Measurements from ENCODE around the gene EYA3. TPM values are rescaled to one million over a fixed set of nuclear protein-coding genes. Genes with fewer than 3 reads are reported as not detected.

EYA3 gene
- total RNA-seq, 1 donor from 2014 or later = 20.7 TPM

DNA sequence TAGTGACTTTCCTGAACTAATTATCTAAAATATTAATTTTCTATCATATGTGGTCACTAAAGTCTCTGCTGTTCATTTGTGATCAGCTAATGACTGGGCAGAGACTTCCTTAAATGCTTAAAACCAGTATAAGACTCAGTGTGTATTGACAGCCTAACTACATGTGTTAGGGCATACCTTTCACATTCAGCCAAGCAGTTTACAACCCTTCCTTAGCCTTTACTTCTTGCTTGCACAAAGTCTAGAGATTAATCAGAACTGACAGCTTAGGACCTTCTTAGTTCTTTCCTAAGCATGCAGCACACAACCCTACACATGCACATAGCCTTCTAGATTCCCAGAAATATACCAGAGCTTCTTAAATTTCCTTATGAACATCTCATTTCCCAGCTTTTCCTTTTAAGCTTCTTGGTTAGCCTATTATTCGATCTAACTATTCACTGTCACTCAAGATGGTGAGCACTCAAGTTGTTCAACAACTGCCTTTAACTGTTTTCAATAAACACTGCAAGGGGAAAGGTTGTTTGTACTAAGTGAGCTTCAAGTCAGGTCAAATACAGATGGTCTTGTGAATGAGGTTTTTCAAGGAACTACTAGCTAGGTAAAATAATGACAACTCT lies 13.4 kb downstream of the EYA3 start:
- Mint-ChIP-seq H3K27me3 (ENCODE audit: unreplicated experiment) (no peaks in the 10 kb centered on the region), H3K36me3 (ENCODE audit: low read depth, unreplicated experiment) (peaks cover 3% of the 10 kb centered on the region), H3K27ac (ENCODE audit: unreplicated experiment) (no peak overlapping the region), H3K4me3 (ENCODE audit: unreplicated experiment) (no peak overlapping the region), H3K9me3 (ENCODE audit: unreplicated experiment) (no peaks in the 10 kb centered on the region), H3K4me1 (ENCODE audit: unreplicated experiment) (no peaks in the 10 kb centered on the region)
- TF ChIP-seq CTCF (IDR thresholded peaks at IDR 0.05; ENCODE audit: unreplicated experiment) = no peak
- DNase-seq (ENCODE audit: low spot score) = no peak

- Mint-ChIP-seq H3K9me3 (ENCODE audit: unreplicated experiment) (no peaks in the 10 kb centered on the region), H3K4me3 (ENCODE audit: unreplicated experiment) (no peak overlapping the region), H3K4me1 (ENCODE audit: unreplicated experiment) (no peaks in the 10 kb centered on the region), H3K27ac (ENCODE audit: unreplicated experiment) (no peak overlapping the region), H3K27me3 (ENCODE audit: unreplicated experiment) (no peaks in the 10 kb centered on the region), H3K36me3 (ENCODE audit: low read depth, unreplicated experiment) (no peaks in the 10 kb centered on the region)
- TF ChIP-seq CTCF (IDR thresholded peaks at IDR 0.05; ENCODE audit: unreplicated experiment) = no peak
- DNase-seq (ENCODE audit: low spot score) = no peak
Observed at GRCh38 chr1:28073867-28074266, 14.5 kb downstream of the EYA3 start.

DNA sequence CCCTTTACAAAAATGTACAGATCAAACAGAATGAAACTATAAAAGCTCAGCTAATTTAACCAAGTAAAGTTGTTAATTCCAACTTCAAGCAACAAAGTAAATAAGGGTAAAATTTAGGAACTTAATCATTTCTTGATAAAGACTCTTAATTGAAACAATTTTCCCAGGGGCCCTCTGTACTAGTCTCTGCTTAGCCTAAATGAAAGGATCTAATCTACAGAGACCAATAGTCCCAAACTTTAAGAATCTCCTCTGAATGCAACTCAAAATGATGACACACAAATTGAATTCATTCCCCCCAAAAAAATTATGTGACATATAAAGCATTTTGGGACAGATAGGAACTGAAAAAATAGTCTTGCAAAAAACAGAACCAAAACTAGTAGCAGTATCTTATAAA lies 16.6 kb downstream of the EYA3 start:
- no peak for TF ChIP-seq CTCF (IDR thresholded peaks at IDR 0.05; ENCODE audit: unreplicated experiment)
- no peaks in the 10 kb centered on the region for H3K36me3 Mint-ChIP-seq (ENCODE audit: low read depth, unreplicated experiment)
- H3K4me1 Mint-ChIP-seq (ENCODE audit: unreplicated experiment) = no peaks in the 10 kb centered on the region
- H3K4me3 Mint-ChIP-seq (ENCODE audit: unreplicated experiment) = no peak overlapping the region
- DNase-seq (ENCODE audit: low spot score) = no peak
- H3K9me3 Mint-ChIP-seq (ENCODE audit: unreplicated experiment) = no peaks in the 10 kb centered on the region
- no peaks in the 10 kb centered on the region for H3K27me3 Mint-ChIP-seq (ENCODE audit: unreplicated experiment)
- no peak overlapping the region for H3K27ac Mint-ChIP-seq (ENCODE audit: unreplicated experiment)

DNA sequence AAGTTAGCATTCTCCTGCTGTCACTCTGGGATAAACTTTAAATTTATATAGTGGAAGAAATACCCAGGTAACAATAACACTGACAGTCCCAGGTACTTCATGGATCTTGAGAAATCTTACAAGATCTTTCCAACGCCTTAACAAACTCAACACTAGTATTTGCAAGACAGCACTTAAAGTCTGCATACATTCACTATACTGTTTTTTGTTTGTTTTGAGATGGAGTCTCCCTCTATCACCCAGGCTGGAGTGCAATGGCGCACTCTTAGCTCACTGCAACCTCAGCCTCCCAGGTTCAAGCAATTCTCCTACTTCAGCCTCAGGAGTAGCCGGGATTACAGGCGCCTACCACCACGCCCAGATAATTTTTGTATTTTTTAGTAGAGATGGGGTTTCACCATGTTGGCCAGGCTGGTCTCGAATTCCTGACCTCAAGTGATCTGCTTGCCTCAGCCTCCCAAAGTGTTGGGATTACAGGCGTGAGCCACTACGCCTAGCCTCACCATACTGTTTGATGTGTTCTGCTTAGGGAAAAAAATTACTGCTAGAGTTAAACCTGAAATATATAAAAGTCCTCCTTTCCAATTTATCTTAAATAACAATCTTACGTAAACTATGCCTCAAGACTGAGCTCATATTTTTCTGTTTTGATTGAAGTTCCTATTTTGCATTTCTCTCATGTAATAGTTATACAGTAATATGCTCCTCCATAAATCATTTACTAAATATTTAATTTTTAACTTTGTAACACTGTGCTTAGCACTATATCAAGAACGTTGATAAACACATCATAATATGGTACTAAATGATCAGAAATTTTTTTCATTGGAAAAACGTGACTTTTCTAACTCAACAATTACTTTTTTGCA lies 17.5 kb downstream of the EYA3 start:
- no peaks in the 10 kb centered on the region for H3K4me1 Mint-ChIP-seq (ENCODE audit: unreplicated experiment)
- no peaks in the 10 kb centered on the region for H3K27me3 Mint-ChIP-seq (ENCODE audit: unreplicated experiment)
- no peak for TF ChIP-seq CTCF (IDR thresholded peaks at IDR 0.05; ENCODE audit: unreplicated experiment)
- no peaks in the 10 kb centered on the region for H3K9me3 Mint-ChIP-seq (ENCODE audit: unreplicated experiment)
- H3K4me3 Mint-ChIP-seq (ENCODE audit: unreplicated experiment) = no peak overlapping the region
- H3K36me3 Mint-ChIP-seq (ENCODE audit: low read depth, unreplicated experiment) = no peaks in the 10 kb centered on the region
- DNase-seq (ENCODE audit: low spot score) = no peak
- H3K27ac Mint-ChIP-seq (ENCODE audit: unreplicated experiment) = no peak overlapping the region

- DNase-seq (ENCODE audit: low spot score) = no peak
- H3K27ac Mint-ChIP-seq (ENCODE audit: unreplicated experiment) = no peak overlapping the region
- no peaks in the 10 kb centered on the region for H3K27me3 Mint-ChIP-seq (ENCODE audit: unreplicated experiment)
- no peaks in the 10 kb centered on the region for H3K36me3 Mint-ChIP-seq (ENCODE audit: low read depth, unreplicated experiment)
- H3K4me1 Mint-ChIP-seq (ENCODE audit: unreplicated experiment) = no peaks in the 10 kb centered on the region
- TF ChIP-seq CTCF (IDR thresholded peaks at IDR 0.05; ENCODE audit: unreplicated experiment) = no peak
- H3K9me3 Mint-ChIP-seq (ENCODE audit: unreplicated experiment) = no peaks in the 10 kb centered on the region
- H3K4me3 Mint-ChIP-seq (ENCODE audit: unreplicated experiment) = no peak overlapping the region
Observed at GRCh38 chr1:28067523-28068090, 20.8 kb downstream of the EYA3 start.

All from endothelial cell (in vitro differentiated cells).